Activated naive CD4-positive, alpha-beta T cell treated with anti-CD3 and anti-CD28 coated beads for 36 hours (primary cell): ENCODE measurements around the gene CBLIF. TPM values are rescaled to one million over a fixed set of nuclear protein-coding genes. Genes with fewer than 3 reads are reported as not detected.
"Not testable (repeated sequence)": the region's sequence is repeated elsewhere in the genome, so short reads cannot be mapped to it uniquely, and the experiment has no call there.

Source experiments
- CTCF ChIA-PET: fragments of 350-600 bp; sonication (Branson Sonifier 250); formaldehyde crosslinking; loops from one replicate; lab custom pipeline; 2021; ENCODE audit warnings: antibody characterized with exemption; lab: Charles Lee
- DNase-seq: peaks from one replicate; pipeline ENCODE4 v3.0.0-alpha.2; 2020
- H3K27ac Mint-ChIP-seq: one replicate; pipeline ENCODE4 v1.8.0; 2021; ENCODE audit warnings: mild to moderate bottlenecking, mixed read lengths
- H3K27me3 Mint-ChIP-seq: one replicate; pipeline ENCODE4 v1.8.0; 2021; ENCODE audit warnings: low read depth, mixed read lengths
- H3K36me3 Mint-ChIP-seq: one replicate; pipeline ENCODE4 v1.8.0; 2021; ENCODE audit warnings: low read depth, mixed read lengths
- H3K4me1 Mint-ChIP-seq: one replicate; pipeline ENCODE4 v1.8.0; 2021; ENCODE audit warnings: low read depth, mixed read lengths
- H3K4me3 Mint-ChIP-seq: one replicate; pipeline ENCODE4 v1.8.0; 2021; ENCODE audit warnings: mild to moderate bottlenecking, moderate library complexity, mixed read lengths
- H3K9me3 Mint-ChIP-seq: one replicate; pipeline ENCODE4 v1.8.0; 2021; ENCODE audit warnings: mixed read lengths
- intact Hi-C: fragments of 100-400 bp; cut with micrococcal nuclease; formaldehyde crosslinking; loops from one replicate; pipeline ENCODE4 v1.15.1; 2023
- total RNA-seq, 2 experiments: library from RNA; stranded (reverse); gene quantifications; one replicate each; pipeline ENCODE4 v1.2.3, GENCODE V29; 2021

CBLIF gene
- not detected for total RNA-seq

DNA sequence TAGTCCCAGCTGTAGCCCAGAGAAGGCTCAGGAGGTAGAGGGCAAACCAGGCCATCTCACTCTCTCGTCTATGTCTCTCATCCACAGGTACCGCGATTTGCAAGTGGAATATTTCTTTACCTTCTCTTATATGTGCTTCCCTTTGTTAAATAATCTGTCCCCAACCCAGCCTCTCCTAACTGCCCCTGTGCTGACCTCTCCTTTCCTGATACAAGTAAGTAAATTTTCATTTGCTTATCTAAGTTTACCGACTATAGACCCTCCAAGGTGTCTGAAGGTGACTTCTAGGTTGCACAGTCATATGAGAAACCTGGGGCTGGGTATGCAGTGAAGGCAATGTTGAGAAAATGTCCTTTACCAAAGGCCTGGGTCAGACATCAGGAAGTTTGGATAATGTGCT lies at the start of gene CBLIF:
TSS of gene CBLIF (minus strand) at position 101 of the 400 bp plus-strand sequence. CDS start at position 55, 46 bp downstream.
- CTCF ChIA-PET: no interaction called here
- no peaks in the 10 kb centered on the region for H3K9me3 Mint-ChIP-seq
- no peaks in the 10 kb centered on the region for H3K4me1 Mint-ChIP-seq
- H3K4me3 Mint-ChIP-seq: no peak within 1 kb of the TSS
- peaks cover 2% of the 10 kb centered on the region for H3K27me3 Mint-ChIP-seq
- intact Hi-C loops: no loop called here
- no peaks in the 10 kb centered on the region for H3K36me3 Mint-ChIP-seq
- no peak for DNase-seq
- H3K27ac Mint-ChIP-seq: no peak within 1 kb of the TSS

DNA sequence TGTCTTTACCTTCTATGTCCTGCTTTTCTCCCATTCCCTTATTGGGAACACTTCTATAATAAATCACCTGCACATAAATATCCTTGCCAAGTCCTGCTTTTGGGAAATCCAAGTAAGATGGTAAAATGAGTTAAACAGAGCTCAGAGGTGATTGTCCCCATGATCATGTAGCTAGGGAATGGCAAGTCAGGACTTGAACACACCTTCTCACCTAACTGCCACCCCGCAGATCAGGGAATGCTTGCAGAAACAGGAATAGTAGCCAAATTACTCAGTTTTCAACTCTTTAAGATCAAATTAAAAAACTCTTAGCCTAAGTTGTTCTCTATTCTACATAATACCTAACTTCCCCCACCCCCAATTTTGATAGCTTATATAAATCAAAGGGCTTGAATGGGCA lies 49.3 kb upstream of the CBLIF start:
- Mint-ChIP-seq H3K9me3 (peaks cover 12% of the 10 kb centered on the region), H3K4me1 (no peaks in the 10 kb centered on the region), H3K27me3 (peaks cover 8% of the 10 kb centered on the region), H3K27ac (no peak overlapping the region), H3K36me3 (peaks cover under 1% of the 10 kb centered on the region), H3K4me3 (no peak overlapping the region)
- no peak for DNase-seq
- intact Hi-C loops: no loop called here
- CTCF ChIA-PET: no interaction called here

DNA sequence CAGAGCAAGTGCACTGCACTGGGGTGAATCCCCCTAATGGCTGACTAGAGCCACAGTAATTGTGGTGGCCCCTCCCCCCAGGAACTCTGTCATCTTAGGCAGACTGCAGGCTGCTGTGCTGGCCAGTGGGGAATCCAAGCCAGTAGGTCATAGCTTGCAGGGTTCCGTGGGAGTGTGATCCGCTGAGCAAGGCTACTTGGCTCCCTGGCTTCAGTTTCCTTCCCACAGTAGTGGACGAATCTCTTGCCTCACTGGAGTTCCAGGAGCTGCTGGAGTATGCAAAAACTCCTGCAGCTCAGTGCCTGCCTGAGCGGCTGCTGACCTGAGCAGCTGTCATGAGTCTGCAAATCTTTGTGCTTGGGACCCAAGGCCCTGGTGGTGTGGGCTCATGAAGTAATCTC lies 46.5 kb upstream of the CBLIF start:
- CTCF ChIA-PET: no interaction called here
- Mint-ChIP-seq H3K4me1 (no peaks in the 10 kb centered on the region), H3K9me3 (peaks cover 29% of the 10 kb centered on the region), H3K4me3 (no peak overlapping the region), H3K27me3 (peaks cover 11% of the 10 kb centered on the region), H3K36me3 (peaks cover 7% of the 10 kb centered on the region), H3K27ac (no peak overlapping the region)
- DNase-seq: no peak
- intact Hi-C loops: no loop called here

DNA sequence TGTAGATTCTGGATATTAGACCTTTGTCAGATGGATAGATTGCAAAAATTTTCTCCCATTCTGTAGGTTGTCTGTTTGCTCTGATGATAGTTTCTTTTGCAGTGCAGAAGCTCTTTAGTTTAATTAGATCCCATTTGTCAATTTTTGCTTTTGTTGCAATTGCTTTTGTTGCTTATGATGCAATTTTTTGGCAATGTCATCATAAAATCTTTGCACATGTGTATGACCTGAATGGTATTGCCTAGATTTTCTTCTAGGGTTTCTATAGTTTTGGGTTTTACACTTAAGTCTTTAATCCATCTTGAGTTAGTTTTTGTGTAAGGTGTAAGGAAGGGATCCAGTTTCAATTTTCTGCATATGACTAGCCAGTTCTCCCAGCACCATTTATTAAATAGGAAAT lies 41.9 kb upstream of the CBLIF start:
- H3K4me3 Mint-ChIP-seq, H3K27ac Mint-ChIP-seq, H3K36me3 Mint-ChIP-seq, CTCF ChIA-PET, intact Hi-C loops, DNase-seq, H3K27me3 Mint-ChIP-seq, H3K4me1 Mint-ChIP-seq: not testable (repeated sequence)
- peaks cover 36% of the 10 kb centered on the region for H3K9me3 Mint-ChIP-seq

DNA sequence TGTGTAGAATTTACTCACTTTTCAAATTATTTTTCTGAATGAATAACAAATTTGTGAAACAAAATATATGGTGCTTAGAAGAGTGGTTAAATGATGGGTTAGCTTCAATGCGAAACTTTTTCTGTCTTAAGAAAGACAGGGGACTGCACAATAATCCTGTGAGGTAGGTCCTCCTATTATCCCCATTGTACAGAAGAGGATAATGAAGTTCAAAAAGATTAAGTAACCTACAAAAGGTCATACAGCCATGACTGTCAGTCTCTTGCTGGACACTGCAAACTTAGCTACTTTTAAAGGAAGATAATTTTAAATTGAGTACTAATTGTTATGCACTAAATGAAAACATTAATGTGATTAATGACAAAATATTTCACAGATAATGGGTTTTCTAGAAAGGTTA lies 38.3 kb upstream of the CBLIF start:
- no peaks in the 10 kb centered on the region for H3K36me3 Mint-ChIP-seq
- H3K9me3 Mint-ChIP-seq: peaks cover 15% of the 10 kb centered on the region
- no peak overlapping the region for H3K4me3 Mint-ChIP-seq
- peaks cover 3% of the 10 kb centered on the region for H3K27me3 Mint-ChIP-seq
- no peak for DNase-seq
- CTCF ChIA-PET: no interaction called here
- no peaks in the 10 kb centered on the region for H3K4me1 Mint-ChIP-seq
- H3K27ac Mint-ChIP-seq: no peak overlapping the region
- intact Hi-C loops: no loop called here

GRCh38 chr11:59879567-59879966 lies 34.3 kb upstream of the CBLIF start:
- intact Hi-C loops: no loop called here

DNA sequence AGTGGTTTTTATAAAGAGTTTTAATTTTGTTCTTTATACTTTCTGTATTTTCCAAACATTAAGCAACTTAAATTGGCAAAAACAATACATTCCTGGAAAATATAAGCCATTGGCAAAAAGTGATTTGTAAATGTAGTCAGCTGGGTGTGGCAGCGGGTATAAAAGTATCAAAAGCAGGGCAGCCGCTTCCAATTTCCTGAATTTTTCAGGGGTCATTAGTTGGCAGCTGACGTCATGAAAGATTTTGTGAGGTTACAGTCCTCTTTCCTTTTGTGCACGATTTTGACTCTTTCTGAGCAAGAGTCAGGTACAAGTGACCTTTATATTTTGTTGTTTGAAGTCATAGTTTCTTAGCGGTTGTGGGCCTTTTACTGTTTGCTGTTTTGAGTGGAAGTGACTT lies 33.3 kb upstream of the CBLIF start, which contains the start of gene OOSP3:
TSS of gene OOSP3 (plus strand) at position 208 of the 400 bp plus-strand sequence. CDS start at position 235, 27 bp downstream.
- Mint-ChIP-seq H3K9me3 (no peaks in the 10 kb centered on the region), H3K4me3 (no peak within 1 kb of the TSS), H3K27me3 (peaks cover 6% of the 10 kb centered on the region), H3K36me3 (no peaks in the 10 kb centered on the region), H3K27ac (no peak within 1 kb of the TSS), H3K4me1 (no peaks in the 10 kb centered on the region)
- DNase-seq: no peak
- intact Hi-C loops: no loop called here
- CTCF ChIA-PET: no interaction called here

More at GRCh38 chr11:59879567-59879966, 34.3 kb upstream of the CBLIF start:
- Mint-ChIP-seq H3K27me3 (peaks cover 5% of the 10 kb centered on the region), H3K36me3 (no peaks in the 10 kb centered on the region), H3K4me3 (no peak overlapping the region), H3K27ac (no peak overlapping the region), H3K4me1 (no peaks in the 10 kb centered on the region), H3K9me3 (no peaks in the 10 kb centered on the region)
- CTCF ChIA-PET: no interaction called here
- DNase-seq: no peak

DNA sequence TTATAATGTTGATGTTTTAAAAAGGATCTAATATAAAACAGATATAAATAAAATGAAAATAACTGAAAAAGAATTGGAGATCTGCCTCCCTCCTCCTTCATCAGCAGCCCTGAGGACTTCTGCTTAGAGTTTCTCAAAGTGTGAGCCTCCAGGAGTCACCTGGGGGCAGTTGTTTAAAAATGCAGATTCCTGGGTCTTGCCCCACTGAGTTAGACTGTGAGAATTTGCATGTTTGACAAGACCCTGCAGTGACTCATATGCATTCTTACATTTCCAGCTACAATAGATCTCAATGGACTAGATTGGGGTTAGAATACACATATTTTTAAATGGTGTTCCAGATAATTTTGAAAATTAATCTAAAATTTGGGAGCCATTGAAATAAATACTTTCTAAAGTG lies 32.5 kb upstream of the CBLIF start:
- Mint-ChIP-seq H3K4me3 (no peak overlapping the region), H3K36me3 (no peaks in the 10 kb centered on the region), H3K9me3 (no peaks in the 10 kb centered on the region), H3K27ac (no peak overlapping the region), H3K27me3 (peaks cover 6% of the 10 kb centered on the region), H3K4me1 (no peaks in the 10 kb centered on the region)
- no peak for DNase-seq
- CTCF ChIA-PET: no interaction called here
- intact Hi-C loops: no loop called here

- no peaks in the 10 kb centered on the region for H3K9me3 Mint-ChIP-seq
- intact Hi-C loops: no loop called here
- DNase-seq: no peak
- H3K27ac Mint-ChIP-seq: no peak overlapping the region
- peaks cover 6% of the 10 kb centered on the region for H3K27me3 Mint-ChIP-seq
- CTCF ChIA-PET: no interaction called here
- H3K4me3 Mint-ChIP-seq: no peak overlapping the region
- no peaks in the 10 kb centered on the region for H3K36me3 Mint-ChIP-seq
- no peaks in the 10 kb centered on the region for H3K4me1 Mint-ChIP-seq
Observed at GRCh38 chr11:59877325-59877724, 32.0 kb upstream of the CBLIF start.

DNA sequence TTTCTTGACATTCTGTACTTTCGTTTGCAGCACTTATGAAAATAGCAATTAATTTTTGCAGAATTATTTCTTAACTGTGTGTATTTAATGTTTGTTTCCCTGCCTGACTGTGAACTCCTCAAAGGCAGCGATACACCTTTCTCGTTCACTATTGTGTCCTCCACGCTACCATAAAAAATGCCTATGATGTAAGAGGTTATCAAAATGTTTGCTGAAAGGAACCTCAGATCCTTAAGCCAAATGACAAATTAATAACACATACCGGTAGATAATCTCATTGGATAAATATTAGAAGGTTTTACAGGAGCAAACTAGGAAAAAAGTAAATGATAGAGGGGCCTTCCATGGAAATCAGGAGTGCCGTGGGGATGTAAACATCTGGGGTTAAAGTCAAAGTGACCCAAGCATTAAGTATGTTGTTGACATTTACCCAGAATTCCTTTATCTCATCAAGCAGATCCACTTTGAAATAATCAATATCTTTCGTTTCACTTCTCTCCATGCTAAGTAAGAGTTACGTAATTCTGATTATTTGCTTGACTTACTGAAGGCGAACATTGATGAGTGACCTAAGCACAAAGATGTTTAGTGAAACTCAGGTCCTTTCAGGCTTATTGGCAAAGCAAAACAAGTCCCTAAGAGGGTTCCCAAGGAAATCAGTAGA lies 30.7 kb upstream of the CBLIF start:
- Mint-ChIP-seq H3K27me3 (peaks cover 10% of the 10 kb centered on the region), H3K4me1 (no peaks in the 10 kb centered on the region), H3K4me3 (no peak overlapping the region), H3K36me3 (no peaks in the 10 kb centered on the region), H3K9me3 (peaks cover 2% of the 10 kb centered on the region), H3K27ac (no peak overlapping the region)
- CTCF ChIA-PET: no interaction called here
- intact Hi-C loops: no loop called here
- no peak for DNase-seq

DNA sequence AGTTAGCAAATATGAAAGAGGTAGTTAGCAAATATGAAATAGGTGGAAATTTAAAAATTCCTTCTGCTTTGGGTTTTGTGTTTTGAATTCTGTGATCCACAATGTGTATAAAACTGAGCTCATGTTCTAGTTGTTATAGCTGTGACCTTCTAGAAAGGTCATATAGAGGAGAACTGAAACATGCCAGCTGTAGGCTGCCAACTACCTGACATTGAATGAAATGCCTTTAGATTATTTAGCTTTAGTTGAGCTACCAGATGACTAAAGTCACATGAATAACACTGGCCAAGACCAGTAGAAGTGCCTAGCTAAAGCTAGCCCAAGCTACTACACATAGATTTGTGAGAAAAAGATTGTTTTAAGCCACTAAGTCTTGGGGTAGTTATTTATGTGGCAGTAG lies 26.8 kb upstream of the CBLIF start:
- intact Hi-C loops: no loop called here
- CTCF ChIA-PET: no interaction called here
- no peaks in the 10 kb centered on the region for H3K36me3 Mint-ChIP-seq
- no peaks in the 10 kb centered on the region for H3K4me1 Mint-ChIP-seq
- DNase-seq: no peak
- H3K27me3 Mint-ChIP-seq: peaks cover 7% of the 10 kb centered on the region
- no peak overlapping the region for H3K4me3 Mint-ChIP-seq
- H3K9me3 Mint-ChIP-seq: peaks cover 5% of the 10 kb centered on the region
- no peak overlapping the region for H3K27ac Mint-ChIP-seq

- Mint-ChIP-seq H3K4me1 (no peaks in the 10 kb centered on the region), H3K4me3 (no peak overlapping the region), H3K27me3 (peaks cover 8% of the 10 kb centered on the region), H3K9me3 (peaks cover 5% of the 10 kb centered on the region), H3K36me3 (no peaks in the 10 kb centered on the region), H3K27ac (no peak overlapping the region)
- DNase-seq: no peak
- CTCF ChIA-PET: no interaction called here
- intact Hi-C loops: no loop called here
Observed at GRCh38 chr11:59867946-59868345, 22.6 kb upstream of the CBLIF start.

DNA sequence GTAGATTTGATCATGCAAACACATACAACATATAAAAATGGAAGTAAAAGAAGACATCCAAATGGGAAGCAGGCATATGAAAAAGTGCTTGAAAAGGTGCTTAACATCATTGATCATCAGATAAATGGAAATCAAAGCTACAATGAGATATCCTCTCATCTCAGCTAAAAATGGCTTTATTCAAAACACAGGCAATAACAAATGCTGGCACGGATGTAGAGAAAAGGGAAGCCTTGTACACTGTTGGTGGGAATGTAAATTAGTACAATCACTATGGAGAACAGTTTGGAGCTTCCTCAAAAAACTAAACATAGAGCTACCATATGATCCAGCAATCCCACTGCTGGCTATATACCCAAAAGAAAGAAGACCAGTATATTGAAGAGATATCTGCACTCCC lies 21.5 kb upstream of the CBLIF start:
- CTCF ChIA-PET: no interaction called here
- no peaks in the 10 kb centered on the region for H3K36me3 Mint-ChIP-seq
- peaks cover 11% of the 10 kb centered on the region for H3K27me3 Mint-ChIP-seq
- H3K27ac Mint-ChIP-seq: no peak overlapping the region
- peaks cover 5% of the 10 kb centered on the region for H3K9me3 Mint-ChIP-seq
- no peak overlapping the region for H3K4me3 Mint-ChIP-seq
- H3K4me1 Mint-ChIP-seq: no peaks in the 10 kb centered on the region
- intact Hi-C loops: no loop called here
- no peak for DNase-seq
